Testis (tissue), 3 donors: ENCODE measurements around the gene MUC13. TPM values are rescaled to one million over a fixed set of nuclear protein-coding genes. Genes with fewer than 3 reads are reported as not detected.

Source experiments
- DNase-seq: peaks from one replicate; pipeline ENCODE4 v3.0.0-alpha.2; 2019
- H3K27ac ChIP-seq, 2 donors: fragments of 200-600 bp; sonication (generic); one replicate each; pipeline ENCODE4 v1.5.1; 2019
- H3K27me3 ChIP-seq: fragments of 200-600 bp; sonication (generic); one replicate; pipeline ENCODE4 v1.5.1; 2019
- H3K36me3 ChIP-seq: fragments of 200-600 bp; sonication (generic); one replicate; pipeline ENCODE4 v1.5.1; 2017; ENCODE audit warnings: low read depth; ENCODE audit errors: missing control alignments
- H3K4me1 ChIP-seq: fragments of 200-600 bp; sonication (generic); one replicate; pipeline ENCODE4 v1.5.1; 2019
- H3K4me3 ChIP-seq, 2 donors: fragments of 200-600 bp; sonication (generic); one replicate each; pipeline ENCODE4 v1.5.1; 2017 to 2019
- H3K9me3 ChIP-seq: fragments of 200-600 bp; sonication (generic); one replicate; pipeline ENCODE4 v1.5.1; 2017
- POLR2A ChIP-seq: fragments of 450-650 bp; IDR thresholded peaks from one replicate; pipeline ENCODE4 v1.6.1; 2017; ENCODE audit warnings: antibody characterized with exemption, mild to moderate bottlenecking, moderate library complexity
- WGBS, 2 donors: methylation state at CpG; one replicate each; pipeline ENCODE4 v1.1.5; 2018; 5-methylcytosine and 5-hydroxymethylcytosine counted together
- intact Hi-C: fragments of 100-400 bp; cut with DNase I; formaldehyde crosslinking; loops from one replicate; pipeline ENCODE4 v1.15.1; 2023; ENCODE audit warnings: low total_unique reads
- polyA plus RNA-seq: library from polyadenylated mRNA; stranded (reverse); fragments of 350-450 nt; fragmentation: Illumina TruSeq; extraction: RNeasy Lipid Tissue Mini Kit (QIAGEN cat#74804); gene quantifications from one replicate; pipeline ENCODE4 v1.2.3, GENCODE V29; 2014; ENCODE audit warnings: low read depth, low replicate concordance; ENCODE audit not compliant: insufficient read depth
- total RNA-seq, 2 donors: library from RNA; depleted of rRNA; stranded (reverse); fragments of >200 nt; gene quantifications; one replicate each; pipeline ENCODE4 v1.2.3, GENCODE V29; 2016
- TF ChIP-seq, protein P1 (sequence below), 3 experiments: fragments of 450-650 bp in 2 of 3; fragments of 200-600 bp in 1 of 3; sonication (generic) in 1 of 3; IDR thresholded peaks; one replicate each; pipeline ENCODE4 v1.5.1; 2016 to 2019; ENCODE audit warnings: antibody characterized with exemption in 3 of 3, mild to moderate bottlenecking in 2 of 3, moderate library complexity in 1 of 3

Gene MUC13
- total and polyA plus RNA-seq, 3 donors from 2014 or later, result 0.19 to 0.34 (median 0.24) TPM

DNA sequence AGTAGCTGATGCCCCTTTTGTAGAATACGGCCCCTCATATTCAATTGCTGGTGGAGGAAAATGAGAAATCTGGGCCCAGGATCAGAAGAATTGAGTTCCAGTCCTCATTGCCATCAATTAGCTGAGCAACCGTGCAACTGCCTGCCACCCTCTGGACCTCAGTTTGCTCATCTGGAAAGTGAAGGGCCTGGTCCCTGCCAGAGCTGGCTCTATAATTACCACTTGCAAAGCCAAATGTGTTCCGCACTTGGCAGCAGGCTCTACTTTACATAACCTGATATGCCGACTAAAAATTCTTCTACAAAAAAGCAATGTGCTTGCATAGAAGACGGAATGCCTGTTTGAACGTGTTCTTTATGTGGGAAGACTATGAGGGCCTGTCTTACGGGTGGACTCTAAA is 38.8 kb downstream of the MUC13 start:
- intact Hi-C loops, result loop anchor here (10.0 kb wide), 1 partner anchor 111 kb away; no protein-coding TSS in a partner anchor
- Histone ChIP-seq H3K27ac (no peak overlapping the region), H3K4me1 (no peaks in the 10 kb centered on the region), H3K36me3 (no peaks in the 10 kb centered on the region), H3K4me3 (no peak overlapping the region), H3K27me3 (no peaks in the 10 kb centered on the region), H3K9me3 (no peaks in the 10 kb centered on the region)
- no peak for DNase-seq
- no peak for TF ChIP-seq POLR2A
- TF ChIP-seq, protein P1, sequence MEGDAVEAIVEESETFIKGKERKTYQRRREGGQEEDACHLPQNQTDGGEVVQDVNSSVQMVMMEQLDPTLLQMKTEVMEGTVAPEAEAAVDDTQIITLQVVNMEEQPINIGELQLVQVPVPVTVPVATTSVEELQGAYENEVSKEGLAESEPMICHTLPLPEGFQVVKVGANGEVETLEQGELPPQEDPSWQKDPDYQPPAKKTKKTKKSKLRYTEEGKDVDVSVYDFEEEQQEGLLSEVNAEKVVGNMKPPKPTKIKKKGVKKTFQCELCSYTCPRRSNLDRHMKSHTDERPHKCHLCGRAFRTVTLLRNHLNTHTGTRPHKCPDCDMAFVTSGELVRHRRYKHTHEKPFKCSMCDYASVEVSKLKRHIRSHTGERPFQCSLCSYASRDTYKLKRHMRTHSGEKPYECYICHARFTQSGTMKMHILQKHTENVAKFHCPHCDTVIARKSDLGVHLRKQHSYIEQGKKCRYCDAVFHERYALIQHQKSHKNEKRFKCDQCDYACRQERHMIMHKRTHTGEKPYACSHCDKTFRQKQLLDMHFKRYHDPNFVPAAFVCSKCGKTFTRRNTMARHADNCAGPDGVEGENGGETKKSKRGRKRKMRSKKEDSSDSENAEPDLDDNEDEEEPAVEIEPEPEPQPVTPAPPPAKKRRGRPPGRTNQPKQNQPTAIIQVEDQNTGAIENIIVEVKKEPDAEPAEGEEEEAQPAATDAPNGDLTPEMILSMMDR (IDR thresholded peaks at IDR 0.05), result no peak
- 90% methylated on average over 7 of the region's 7 CpGs for WGBS, 2 donors

DNA sequence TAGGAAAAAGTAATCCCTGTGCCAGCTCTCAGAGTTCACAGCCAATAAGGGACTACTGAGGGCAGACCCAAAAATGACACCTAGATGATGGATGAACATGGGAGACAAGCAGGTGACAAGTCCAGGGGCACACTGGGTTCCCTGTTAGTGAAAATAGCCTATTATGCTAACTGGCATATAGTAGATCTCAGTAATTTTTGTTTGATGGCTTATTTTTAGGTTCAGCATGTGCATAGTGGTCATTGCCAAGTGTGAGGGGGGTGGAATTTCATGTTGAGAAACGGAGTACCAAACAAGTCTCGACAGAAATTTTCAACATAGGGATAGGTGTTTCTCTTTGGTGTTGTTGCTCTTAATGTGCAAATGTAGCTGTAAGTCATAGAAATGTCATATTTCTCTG is 41.0 kb downstream of the MUC13 start:
- intact Hi-C loops, result loop anchor here (10.0 kb wide), 1 partner anchor 109 kb away; no protein-coding TSS in a partner anchor
- WGBS, 2 donors, result 74 to 79% methylated on average over 2 of the region's 2 CpGs
- Histone ChIP-seq H3K27me3 (no peaks in the 10 kb centered on the region), H3K4me1 (no peaks in the 10 kb centered on the region), H3K4me3 (no peak overlapping the region), H3K36me3 (no peaks in the 10 kb centered on the region), H3K9me3 (no peaks in the 10 kb centered on the region), H3K27ac (no peak overlapping the region)
- DNase-seq, result no peak
- TF ChIP-seq, protein P1 (IDR thresholded peaks at IDR 0.05), result no peak
- TF ChIP-seq POLR2A, result no peak

DNA sequence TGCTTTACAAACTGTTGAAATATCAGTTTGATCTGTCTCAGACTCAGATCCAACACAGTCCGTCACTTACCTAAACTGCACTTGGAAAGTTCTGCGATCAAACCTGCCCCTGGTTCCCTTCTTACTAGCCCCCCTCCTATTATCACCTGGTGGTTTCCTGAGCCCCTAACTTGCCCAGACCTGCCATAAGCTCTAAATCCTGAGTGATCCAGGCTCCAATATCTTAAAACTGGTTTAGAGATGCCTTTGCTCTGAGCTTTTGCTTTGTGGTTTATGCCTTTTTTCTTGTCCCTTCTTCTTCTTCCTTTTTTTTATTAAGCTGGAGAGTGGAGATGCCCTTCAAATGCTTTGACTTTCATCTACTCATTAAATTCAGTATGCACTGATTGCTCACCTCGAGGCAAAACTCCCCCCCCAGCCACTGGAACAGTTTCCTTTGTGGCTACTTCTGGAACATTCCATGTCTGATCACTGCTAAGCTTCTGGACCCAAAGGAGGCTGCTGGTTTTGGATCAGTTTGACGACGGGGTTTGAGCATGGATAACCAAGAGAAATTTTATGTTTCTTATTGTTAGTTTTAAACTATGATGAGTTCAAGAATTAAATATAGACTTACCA is 43.9 kb downstream of the MUC13 start:
- Histone ChIP-seq H3K27me3 (no peaks in the 10 kb centered on the region), H3K9me3 (no peaks in the 10 kb centered on the region), H3K4me1 (no peaks in the 10 kb centered on the region), H3K36me3 (no peaks in the 10 kb centered on the region), H3K27ac (no peak overlapping the region), H3K4me3 (no peak overlapping the region)
- intact Hi-C loops, result loop anchor here (10.0 kb wide), 1 partner anchor 106 kb away; no protein-coding TSS in a partner anchor
- 90% methylated on average over 5 of the region's 5 CpGs for WGBS, 2 donors
- TF ChIP-seq, protein P1 (IDR thresholded peaks at IDR 0.05), result no peak
- no peak for TF ChIP-seq POLR2A
- no peak for DNase-seq

DNA sequence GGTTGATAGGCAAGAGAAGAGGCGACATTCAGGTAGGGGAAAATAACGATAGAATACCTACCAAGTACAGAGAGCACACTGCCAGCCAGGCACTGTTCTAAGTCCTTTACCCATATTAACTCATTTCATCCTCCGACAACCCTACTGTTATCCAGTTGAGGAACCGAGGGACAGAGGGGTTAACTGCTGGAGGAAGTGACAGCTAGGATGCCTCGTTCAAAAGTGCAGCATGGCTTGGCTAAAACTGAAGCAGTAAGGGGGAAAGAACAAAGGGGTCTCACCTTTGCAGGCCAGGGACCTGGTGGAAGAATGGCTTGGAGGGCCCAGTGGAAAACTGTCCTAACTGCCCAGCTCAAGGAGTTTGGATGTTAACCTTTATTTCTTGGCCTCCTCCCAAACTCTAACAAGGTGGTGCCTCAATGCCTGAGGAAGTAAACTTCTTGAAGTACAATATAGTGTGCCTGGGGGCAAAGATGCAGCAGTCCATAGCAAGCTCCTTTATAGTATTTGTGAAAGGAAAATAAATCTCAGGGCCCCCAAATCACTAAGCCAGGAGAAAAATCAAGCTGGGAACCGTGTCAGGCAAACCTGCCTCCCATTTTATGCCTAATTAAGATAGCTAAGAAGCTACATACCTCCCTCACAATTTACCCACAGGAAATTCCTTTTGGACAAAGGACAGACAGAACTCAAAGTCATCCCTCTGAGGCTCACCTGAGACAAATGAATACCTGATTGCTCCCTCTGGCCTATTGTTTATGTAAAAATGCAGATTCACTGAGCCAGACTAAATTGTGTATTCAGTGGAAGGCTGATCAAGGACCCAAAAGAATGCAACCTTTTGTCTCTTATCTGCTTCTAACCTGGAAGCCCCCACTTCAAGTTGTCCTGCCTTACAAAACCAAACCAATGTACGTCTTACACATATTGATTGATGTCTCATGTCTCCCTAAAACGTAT is 45.8 kb downstream of the MUC13 start:
- Histone ChIP-seq H3K4me3 (no peak overlapping the region), H3K27ac (no peak overlapping the region), H3K4me1 (no peaks in the 10 kb centered on the region), H3K9me3 (no peaks in the 10 kb centered on the region), H3K36me3 (no peaks in the 10 kb centered on the region), H3K27me3 (no peaks in the 10 kb centered on the region)
- 61 to 69% methylated on average over 8 of the region's 8 CpGs for WGBS, 2 donors
- no peak for DNase-seq
- intact Hi-C loops, result no loop called here
- TF ChIP-seq, protein P1 (IDR thresholded peaks at IDR 0.05), result no peak
- TF ChIP-seq POLR2A, result no peak
